Stimulated activated CD8-positive, alpha-beta memory T cell treated with anti-CD3 and anti-CD28 coated beads, Interleukin-4, amount 100 ng/mL, for 24 hours (primary cell): ENCODE data around the gene MARCHF6.
"Not testable (repeated sequence)": the region's sequence is repeated elsewhere in the genome, so short reads cannot be mapped to it uniquely, and the experiment has no call there.

ENCODE experiments used
- DNase-seq: peaks from one replicate; pipeline ENCODE4 v3.0.0-alpha.2; 2020; ENCODE audit warnings: low read depth

MARCHF6 gene

GRCh38 chr5:10351199-10351905 is 2.1 kb upstream of the MARCHF6 start:
- DNase-seq = no peak

GRCh38 chr5:10351919-10352318 is 1.6 kb upstream of the MARCHF6 start:
- no peak for DNase-seq

- DNase-seq = peak; percentile 10
Observed at GRCh38 chr5:10352430-10353240, 860 bp upstream of the MARCHF6 start.

GRCh38 chr5:10354048-10354872 is 765 bp downstream of the MARCHF6 start:
- DNase-seq = peak; percentile 26

GRCh38 chr5:10355071-10355889 is 1.8 kb downstream of the MARCHF6 start:
- DNase-seq = no peak

- no peak for DNase-seq
Observed at GRCh38 chr5:10358999-10359398, 5.5 kb downstream of the MARCHF6 start.

- DNase-seq = no peak
Observed at GRCh38 chr5:10360686-10361085, 7.2 kb downstream of the MARCHF6 start.

GRCh38 chr5:10363519-10364185 is 10.2 kb downstream of the MARCHF6 start:
- DNase-seq = no peak

GRCh38 chr5:10364186-10364689 is 10.7 kb downstream of the MARCHF6 start:
- DNase-seq = no peak

- DNase-seq = no peak
Observed at GRCh38 chr5:10365782-10366181, 12.3 kb downstream of the MARCHF6 start.

- DNase-seq = no peak
Observed at GRCh38 chr5:10366310-10367272, 13.1 kb downstream of the MARCHF6 start.

- no peak for DNase-seq
Observed at GRCh38 chr5:10367579-10367978, 14.1 kb downstream of the MARCHF6 start.

GRCh38 chr5:10370931-10371330 is 17.4 kb downstream of the MARCHF6 start:
- DNase-seq = no peak

GRCh38 chr5:10371369-10371768 is 17.9 kb downstream of the MARCHF6 start:
- not testable (repeated sequence) for DNase-seq

GRCh38 chr5:10372726-10373709 is 19.5 kb downstream of the MARCHF6 start:
- DNase-seq = no peak

- DNase-seq = no peak
Observed at GRCh38 chr5:10374046-10375022, 20.8 kb downstream of the MARCHF6 start.

- not testable (repeated sequence) for DNase-seq
Observed at GRCh38 chr5:10375146-10375545, 21.7 kb downstream of the MARCHF6 start.
